HL-60/S4 (cell line): Measurements from ENCODE around the gene PID1.

ENCODE experiments used
- in situ Hi-C: fragments of 300-500 bp; cut with MboI; formaldehyde crosslinking; loops from 2 replicates; pipeline ENCODE4 v1.14.3; 2022; ENCODE audit warnings: low sequenced_read_pairs

PID1 gene

DNA sequence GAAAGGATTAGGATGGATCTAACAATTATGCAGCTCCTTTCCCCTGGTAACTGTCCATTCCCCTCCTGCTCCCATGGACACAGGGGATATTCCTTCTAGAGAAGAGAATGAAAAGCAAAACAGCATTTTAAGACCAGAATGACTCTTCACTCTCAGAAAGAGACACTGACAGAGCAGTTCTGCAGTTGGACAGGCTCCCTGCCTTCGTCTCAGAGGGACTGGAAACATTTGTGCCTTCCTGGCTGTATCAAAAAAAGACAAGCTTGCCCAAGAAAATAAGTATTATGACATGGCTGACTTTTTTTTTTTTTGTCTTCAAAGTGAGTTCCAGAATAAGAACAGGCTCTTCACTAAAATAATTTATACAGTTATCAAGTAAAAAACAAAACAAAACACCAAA is 9.5 kb downstream of the PID1 start:
- in situ Hi-C loops: no loop called here

DNA sequence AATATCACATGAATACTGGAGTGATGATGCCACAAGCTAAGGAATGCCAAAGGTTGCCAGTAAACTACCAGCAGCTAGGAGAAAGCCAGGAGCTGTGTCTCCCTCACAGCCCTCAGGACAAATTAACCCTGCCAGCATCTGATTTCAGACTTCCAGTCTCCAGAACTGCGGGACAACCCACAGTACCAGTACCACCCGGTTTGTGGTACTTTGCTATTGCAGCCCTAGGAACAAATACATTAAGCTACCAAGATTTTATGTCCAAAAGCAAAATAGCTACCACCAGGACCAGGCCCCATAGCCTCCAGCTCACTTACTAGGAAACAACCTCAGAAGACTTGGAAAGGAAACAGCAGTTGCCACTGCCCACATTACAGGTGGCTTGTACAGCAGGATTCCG is 10.0 kb downstream of the PID1 start:
- in situ Hi-C loops: no loop called here

DNA sequence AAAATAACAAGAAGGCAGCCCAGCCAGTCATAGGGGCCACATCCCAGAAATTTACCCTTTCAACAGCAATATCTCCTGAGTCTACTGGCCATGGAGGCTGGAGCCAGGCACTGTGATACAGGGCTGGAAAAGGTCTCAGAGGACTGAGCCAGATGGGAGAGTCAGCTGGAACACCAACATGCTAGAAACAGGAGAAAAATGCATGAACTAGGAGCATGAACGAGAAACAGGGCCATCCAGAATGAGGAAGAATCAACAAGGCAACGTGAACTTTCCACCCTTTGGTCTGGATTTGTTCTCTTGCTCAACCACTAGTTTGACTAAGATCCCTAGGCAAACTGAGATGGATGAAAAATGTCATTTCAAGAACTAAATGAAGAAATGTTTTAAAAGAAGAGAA is 13.1 kb downstream of the PID1 start:
- in situ Hi-C loops: no loop called here

DNA sequence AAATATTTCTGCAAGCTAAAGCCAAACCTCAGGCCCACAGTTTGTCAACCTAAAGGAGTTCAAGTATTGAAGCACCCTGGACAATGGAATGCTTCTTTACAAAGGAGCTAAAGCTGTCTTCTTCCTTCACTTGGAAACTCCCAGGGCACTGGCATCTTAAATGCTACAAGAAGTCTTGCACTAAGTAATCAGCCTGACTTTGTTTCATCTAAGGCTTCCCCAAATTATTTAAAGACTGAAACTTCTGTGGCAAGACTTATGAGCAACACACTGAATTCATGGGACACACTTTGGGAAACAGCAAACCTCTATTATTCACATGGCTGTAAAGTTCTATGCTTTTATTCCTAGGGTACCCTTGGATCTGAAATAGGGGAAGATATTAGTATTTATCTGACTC is 14.7 kb downstream of the PID1 start:
- in situ Hi-C loops: no loop called here

- in situ Hi-C loops: no loop called here
These were observed 16.9 kb downstream of the PID1 start for GRCh38 chr2:229254206-229254605.

- in situ Hi-C loops: no loop called here
These were observed 18.1 kb downstream of the PID1 start for GRCh38 chr2:229252996-229253395.

- in situ Hi-C loops: no loop called here
These were observed 18.8 kb downstream of the PID1 start for GRCh38 chr2:229252280-229252679.

- in situ Hi-C loops: no loop called here
These were observed 21.6 kb downstream of the PID1 start for GRCh38 chr2:229249536-229249935.

- in situ Hi-C loops: no loop called here
These were observed 24.8 kb downstream of the PID1 start for GRCh38 chr2:229246334-229246733.

DNA sequence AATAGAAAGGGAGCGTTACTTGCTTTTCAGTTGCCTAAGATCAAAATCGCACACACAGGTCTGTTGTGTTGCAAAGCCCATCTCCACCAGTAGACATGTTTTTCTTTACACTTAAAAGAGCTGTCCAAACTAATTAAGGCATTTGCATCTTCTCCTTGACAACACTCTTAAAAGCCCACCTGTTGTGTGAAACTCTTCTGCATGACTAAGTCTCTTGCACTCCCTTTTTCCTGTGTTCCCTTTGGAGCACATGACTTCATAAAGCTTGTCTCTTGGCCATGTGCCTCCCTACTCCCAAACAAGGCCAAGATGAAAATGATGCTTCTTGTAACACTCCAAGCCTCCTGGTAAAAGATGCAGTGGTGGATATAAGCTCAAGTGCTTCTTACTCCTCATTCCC is 26.1 kb downstream of the PID1 start:
- in situ Hi-C loops: no loop called here

- in situ Hi-C loops: no loop called here
These were observed 27.1 kb downstream of the PID1 start for GRCh38 chr2:229243890-229244560.

GRCh38 chr2:229240984-229241491 is 30.0 kb downstream of the PID1 start:
- in situ Hi-C loops: no loop called here

GRCh38 chr2:229239021-229239420 is 32.1 kb downstream of the PID1 start:
- in situ Hi-C loops: no loop called here

DNA sequence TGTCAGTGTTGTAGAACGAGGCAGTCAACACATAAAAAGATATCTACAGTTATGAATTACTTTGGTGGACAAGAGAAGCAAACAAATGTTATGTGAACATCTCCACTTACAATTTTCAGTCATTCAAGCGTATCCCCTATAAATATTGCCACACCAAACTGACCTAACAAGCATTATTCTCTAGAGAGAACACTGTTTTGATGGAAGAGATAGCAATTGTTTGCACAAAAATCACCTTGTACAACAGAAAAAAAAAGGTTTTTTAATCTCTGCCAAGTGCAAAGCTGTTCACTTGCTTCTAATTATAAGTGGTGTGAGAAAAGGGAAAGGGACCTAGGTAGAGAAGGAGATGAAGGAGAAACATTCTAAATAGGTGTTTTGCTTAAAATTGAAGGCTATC is 33.8 kb downstream of the PID1 start:
- in situ Hi-C loops: no loop called here

DNA sequence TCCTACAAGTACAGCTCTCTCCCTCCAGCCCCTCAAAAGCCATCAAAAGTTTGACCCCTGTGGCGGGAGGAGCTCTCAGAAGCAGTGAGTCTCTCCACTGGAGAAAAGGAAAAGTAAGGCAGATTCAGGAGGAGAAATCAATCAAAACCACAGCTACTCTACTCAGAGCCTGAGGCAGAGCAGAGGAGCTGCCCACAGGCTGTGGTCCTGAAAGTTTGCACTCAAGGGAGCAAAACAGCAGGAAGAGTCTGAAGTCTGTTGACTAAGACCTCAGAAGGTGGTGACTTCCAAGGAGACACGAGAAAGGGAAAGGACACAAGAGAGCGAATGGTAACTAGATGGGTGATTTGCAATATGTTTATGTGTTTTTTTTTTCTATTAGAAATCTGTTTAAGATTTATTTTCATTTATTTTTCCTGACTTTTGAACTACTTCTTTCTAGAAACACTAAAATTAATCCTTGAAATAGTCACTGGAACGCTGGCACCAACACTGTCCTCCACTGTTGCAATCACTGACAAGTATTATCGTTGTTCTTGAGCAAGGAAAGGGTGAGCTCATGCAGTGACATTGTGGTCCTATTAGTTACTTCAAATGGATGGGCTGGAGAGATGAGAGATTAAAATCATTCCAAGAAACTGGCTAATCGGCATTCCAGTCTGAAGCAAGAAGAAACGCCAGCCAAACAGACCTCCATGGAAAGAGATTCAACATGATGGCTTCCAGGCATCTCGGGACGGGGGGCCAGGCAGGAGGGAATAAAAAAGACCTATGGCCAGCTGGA is 35.8 kb downstream of the PID1 start:
- in situ Hi-C loops: no loop called here

- in situ Hi-C loops: no loop called here
These were observed 39.2 kb downstream of the PID1 start for GRCh38 chr2:229231885-229232284.

DNA sequence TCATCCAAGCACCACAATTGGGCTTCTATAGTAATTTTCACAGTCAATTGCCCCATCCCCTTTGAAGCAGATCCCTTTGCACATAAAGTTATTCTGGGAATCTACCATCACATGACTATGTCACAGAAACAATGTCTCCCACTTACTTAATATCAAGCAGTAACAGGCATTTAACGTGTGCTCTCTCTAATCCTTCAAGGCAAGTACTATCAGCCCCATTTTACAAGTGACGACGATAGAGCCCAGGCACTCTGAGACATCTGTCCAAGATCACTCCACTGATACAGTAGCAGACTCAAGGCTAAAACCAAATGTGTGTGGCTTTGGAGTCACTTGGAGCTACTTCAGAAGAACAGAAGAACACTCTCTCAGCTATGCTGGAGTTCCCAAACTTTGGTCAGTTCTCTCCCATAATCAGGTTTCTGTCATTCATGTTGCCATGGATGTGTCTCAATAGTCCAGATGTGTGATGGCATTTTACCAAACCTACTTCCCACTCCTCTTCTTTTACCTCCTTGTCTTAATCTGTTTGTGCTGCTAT is 39.7 kb downstream of the PID1 start:
- in situ Hi-C loops: no loop called here

- in situ Hi-C loops: no loop called here
These were observed 40.2 kb downstream of the PID1 start for GRCh38 chr2:229230911-229231310.

GRCh38 chr2:229230256-229230655 is 40.8 kb downstream of the PID1 start:
- in situ Hi-C loops: no loop called here

DNA sequence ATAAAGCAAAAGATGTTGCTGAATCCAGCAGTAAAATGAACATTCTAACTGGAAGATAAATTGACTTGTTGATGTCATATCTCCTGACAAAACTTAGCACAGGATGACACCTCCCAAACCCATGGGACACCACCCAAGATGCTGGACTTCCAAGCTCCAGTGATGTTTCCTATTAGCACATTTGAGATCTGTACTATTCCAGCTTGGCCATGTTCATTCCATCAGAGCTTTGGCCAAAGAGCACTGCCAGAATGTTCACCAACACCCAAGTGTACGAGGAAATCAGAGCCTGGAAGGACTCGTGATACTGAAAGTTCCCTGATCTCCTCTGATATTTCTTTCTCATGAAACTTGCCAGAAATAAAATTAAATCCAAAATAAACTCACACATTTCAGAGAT is 44.7 kb downstream of the PID1 start:
- in situ Hi-C loops: no loop called here

GRCh38 chr2:229223107-229223506 is 48.0 kb downstream of the PID1 start:
- in situ Hi-C loops: no loop called here

DNA sequence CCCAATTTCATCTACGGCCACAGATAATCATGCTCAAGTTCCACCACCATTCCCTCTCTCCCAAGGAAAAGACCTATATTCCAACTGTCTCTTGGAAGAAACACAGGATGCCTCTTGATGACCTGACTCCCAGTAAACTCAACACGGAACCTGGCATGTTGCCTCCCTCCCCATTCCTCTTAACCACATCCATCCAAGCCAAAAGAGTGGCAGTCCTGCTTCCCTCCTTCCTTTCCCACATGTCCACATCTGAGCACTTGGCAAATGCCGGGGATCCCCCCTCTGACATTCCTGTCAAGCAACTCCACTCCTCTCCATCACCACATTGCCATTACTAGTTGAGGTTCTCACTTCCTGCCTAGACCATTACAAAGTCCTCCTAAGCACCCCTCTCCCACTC is 49.4 kb downstream of the PID1 start:
- in situ Hi-C loops: no loop called here
